K562 (cell line): Measurements from ENCODE around the gene YPEL1. TPM values are rescaled to one million over a fixed set of nuclear protein-coding genes. Genes with fewer than 3 reads are reported as not detected.

Experiments
- CHD2 ChIP-seq: IDR thresholded peaks from 2 replicates; pipeline ENCODE4 v1.6.1; 2011; ENCODE audit warnings: low read depth, low read length
- DDX20 ChIP-seq: fragments of 450-650 bp; IDR thresholded peaks from 2 replicates; pipeline ENCODE4 v1.6.1; 2016; ENCODE audit warnings: missing genetic modification characterization, low read depth, mild to moderate bottlenecking, missing compliant biosample characterization, moderate library complexity
- ILF3 ChIP-seq: fragments of 450-650 bp; IDR thresholded peaks from 2 replicates; pipeline ENCODE4 v1.6.1; 2018; ENCODE audit warnings: antibody characterized with exemption, mild to moderate bottlenecking, moderate library complexity, borderline replicate concordance
- RBM17 ChIP-seq: fragments of 200-400 bp; formaldehyde crosslinking; IDR thresholded peaks from 2 replicates; pipeline ENCODE4 v1.6.1; 2017; ENCODE audit warnings: low read depth, mild to moderate bottlenecking, low read length, borderline replicate concordance
- SMAD3 ChIP-seq: fragments of 450-650 bp; formaldehyde crosslinking; conservative IDR thresholded peaks from 2 replicates; pipeline ENCODE4 v1.4.0; 2020; ENCODE audit warnings: mild to moderate bottlenecking
- ZNF174 ChIP-seq: fragments of 250-450 bp; sonication (Bioruptor Pico); IDR thresholded peaks from 2 replicates; pipeline ENCODE4 v1.4.0; 2020; ENCODE audit warnings: mild to moderate bottlenecking
- polyA plus RNA-seq, 8 experiments: library from polyadenylated mRNA; depleted of rRNA in 4 of 8; stranded (reverse) in 5 of 8; unstranded in 3 of 8; fragments of >200 nt; fragmentation: Nextera tagmentation in 2 of 8; fragmentation: Illumina TruSeq in 1 of 8; extraction: Ambion mirVana in 2 of 8; extraction: Trizol in 1 of 8; gene quantifications; 2 replicates each; pipeline versions ENCODE4 v1.2.1 to v1.2.3, GENCODE V29; 2011 to 2014; ENCODE audit warnings: inconsistent platforms in 1 of 8, missing spikeins in 1 of 8
- total RNA-seq, 7 experiments: library from RNA; depleted of rRNA in 6 of 7; stranded (reverse); fragments of >200 nt in 6 of 7; fragmentation: Illumina TruSeq in 2 of 7; extraction: Trizol in 2 of 7; gene quantifications; 2 replicates each; pipeline versions ENCODE4 v1.2.1 to v1.2.3, GENCODE V29; 2011 to 2021; ENCODE audit warnings: low replicate concordance in 1 of 7
- TF ChIP-seq, protein P1 (sequence below): fragments of 150-350 bp; IDR thresholded peaks from 2 replicates; pipeline ENCODE4 v1.6.1; 2014; ENCODE audit warnings: low read depth, mild to moderate bottlenecking, low read length, borderline replicate concordance
- TF ChIP-seq, protein P2 (sequence below): fragments of 250-450 bp; sonication (Bioruptor Pico); IDR thresholded peaks from 2 replicates; pipeline ENCODE4 v1.5.0; 2020; ENCODE audit warnings: mild to moderate bottlenecking, borderline replicate concordance
- TF ChIP-seq, protein P3 (sequence below): IDR thresholded peaks from 3 replicates; pipeline ENCODE4 v1.6.1; 2011; ENCODE audit warnings: borderline replicate concordance, mild to moderate bottlenecking; ENCODE audit not compliant: insufficient read length, insufficient read depth
- TF ChIP-seq, protein P4 (sequence below): fragments of 450-650 bp; formaldehyde crosslinking; IDR thresholded peaks from 2 replicates; pipeline ENCODE4 v1.4.0; 2020; ENCODE audit warnings: mild to moderate bottlenecking, moderate library complexity
- TF ChIP-seq, protein P5 (sequence below): sonication (generic); formaldehyde crosslinking; IDR thresholded peaks from 2 replicates; pipeline ENCODE4 v1.8.0; 2023; ENCODE audit warnings: missing genetic modification reagents, mild to moderate bottlenecking, borderline replicate concordance
- TF ChIP-seq, protein P6 (sequence below): IDR thresholded peaks from 2 replicates; pipeline ENCODE4 v1.6.1; 2011; ENCODE audit not compliant: insufficient read length; ENCODE audit errors: extremely low read depth

Gene YPEL1
- total and polyA plus RNA-seq, 9 of the 15 experiments (the other 6 are each of a cell fraction or from before 2014, with no cell fraction given) = 0.07 to 2.2 (median 0.46) TPM

DNA sequence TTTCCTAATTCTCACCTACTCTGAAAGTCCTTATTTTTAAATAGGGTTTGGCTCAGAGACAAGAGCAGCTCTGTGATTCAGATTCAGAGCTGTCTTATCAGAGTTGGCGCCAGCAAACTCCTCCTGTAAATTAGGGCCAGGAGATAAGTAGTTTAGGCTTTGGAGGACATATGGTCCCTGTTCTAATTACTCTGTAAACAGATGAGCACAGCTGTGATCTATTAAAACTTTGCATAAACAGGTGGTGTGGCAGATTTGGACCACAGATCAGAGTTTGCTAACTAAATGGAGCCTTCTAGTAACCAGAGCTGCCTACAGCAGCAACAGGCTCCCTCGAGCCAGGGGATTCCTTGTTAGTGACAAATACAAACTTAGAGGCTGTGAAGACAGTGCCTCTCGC lies 27.9 kb downstream of the YPEL1 start (continued):
- TF ChIP-seq, protein P1, sequence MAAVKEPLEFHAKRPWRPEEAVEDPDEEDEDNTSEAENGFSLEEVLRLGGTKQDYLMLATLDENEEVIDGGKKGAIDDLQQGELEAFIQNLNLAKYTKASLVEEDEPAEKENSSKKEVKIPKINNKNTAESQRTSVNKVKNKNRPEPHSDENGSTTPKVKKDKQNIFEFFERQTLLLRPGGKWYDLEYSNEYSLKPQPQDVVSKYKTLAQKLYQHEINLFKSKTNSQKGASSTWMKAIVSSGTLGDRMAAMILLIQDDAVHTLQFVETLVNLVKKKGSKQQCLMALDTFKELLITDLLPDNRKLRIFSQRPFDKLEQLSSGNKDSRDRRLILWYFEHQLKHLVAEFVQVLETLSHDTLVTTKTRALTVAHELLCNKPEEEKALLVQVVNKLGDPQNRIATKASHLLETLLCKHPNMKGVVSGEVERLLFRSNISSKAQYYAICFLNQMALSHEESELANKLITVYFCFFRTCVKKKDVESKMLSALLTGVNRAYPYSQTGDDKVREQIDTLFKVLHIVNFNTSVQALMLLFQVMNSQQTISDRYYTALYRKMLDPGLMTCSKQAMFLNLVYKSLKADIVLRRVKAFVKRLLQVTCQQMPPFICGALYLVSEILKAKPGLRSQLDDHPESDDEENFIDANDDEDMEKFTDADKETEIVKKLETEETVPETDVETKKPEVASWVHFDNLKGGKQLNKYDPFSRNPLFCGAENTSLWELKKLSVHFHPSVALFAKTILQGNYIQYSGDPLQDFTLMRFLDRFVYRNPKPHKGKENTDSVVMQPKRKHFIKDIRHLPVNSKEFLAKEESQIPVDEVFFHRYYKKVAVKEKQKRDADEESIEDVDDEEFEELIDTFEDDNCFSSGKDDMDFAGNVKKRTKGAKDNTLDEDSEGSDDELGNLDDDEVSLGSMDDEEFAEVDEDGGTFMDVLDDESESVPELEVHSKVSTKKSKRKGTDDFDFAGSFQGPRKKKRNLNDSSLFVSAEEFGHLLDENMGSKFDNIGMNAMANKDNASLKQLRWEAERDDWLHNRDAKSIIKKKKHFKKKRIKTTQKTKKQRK = no peak
- TF ChIP-seq ZNF174 (CRISPR knock-in tag) (no peak), ILF3 (no peak), DDX20 (tag) (no peak), CHD2 (no peak), RBM17 (no peak), SMAD3 (CRISPR knock-in tag) (no peak)
- TF ChIP-seq, protein P2, sequence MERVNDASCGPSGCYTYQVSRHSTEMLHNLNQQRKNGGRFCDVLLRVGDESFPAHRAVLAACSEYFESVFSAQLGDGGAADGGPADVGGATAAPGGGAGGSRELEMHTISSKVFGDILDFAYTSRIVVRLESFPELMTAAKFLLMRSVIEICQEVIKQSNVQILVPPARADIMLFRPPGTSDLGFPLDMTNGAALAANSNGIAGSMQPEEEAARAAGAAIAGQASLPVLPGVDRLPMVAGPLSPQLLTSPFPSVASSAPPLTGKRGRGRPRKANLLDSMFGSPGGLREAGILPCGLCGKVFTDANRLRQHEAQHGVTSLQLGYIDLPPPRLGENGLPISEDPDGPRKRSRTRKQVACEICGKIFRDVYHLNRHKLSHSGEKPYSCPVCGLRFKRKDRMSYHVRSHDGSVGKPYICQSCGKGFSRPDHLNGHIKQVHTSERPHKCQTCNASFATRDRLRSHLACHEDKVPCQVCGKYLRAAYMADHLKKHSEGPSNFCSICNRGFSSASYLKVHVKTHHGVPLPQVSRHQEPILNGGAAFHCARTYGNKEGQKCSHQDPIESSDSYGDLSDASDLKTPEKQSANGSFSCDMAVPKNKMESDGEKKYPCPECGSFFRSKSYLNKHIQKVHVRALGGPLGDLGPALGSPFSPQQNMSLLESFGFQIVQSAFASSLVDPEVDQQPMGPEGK (CRISPR knock-in tag) = no peak
- TF ChIP-seq, protein P3, sequence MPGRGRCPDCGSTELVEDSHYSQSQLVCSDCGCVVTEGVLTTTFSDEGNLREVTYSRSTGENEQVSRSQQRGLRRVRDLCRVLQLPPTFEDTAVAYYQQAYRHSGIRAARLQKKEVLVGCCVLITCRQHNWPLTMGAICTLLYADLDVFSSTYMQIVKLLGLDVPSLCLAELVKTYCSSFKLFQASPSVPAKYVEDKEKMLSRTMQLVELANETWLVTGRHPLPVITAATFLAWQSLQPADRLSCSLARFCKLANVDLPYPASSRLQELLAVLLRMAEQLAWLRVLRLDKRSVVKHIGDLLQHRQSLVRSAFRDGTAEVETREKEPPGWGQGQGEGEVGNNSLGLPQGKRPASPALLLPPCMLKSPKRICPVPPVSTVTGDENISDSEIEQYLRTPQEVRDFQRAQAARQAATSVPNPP = no peak
- TF ChIP-seq, protein P4, sequence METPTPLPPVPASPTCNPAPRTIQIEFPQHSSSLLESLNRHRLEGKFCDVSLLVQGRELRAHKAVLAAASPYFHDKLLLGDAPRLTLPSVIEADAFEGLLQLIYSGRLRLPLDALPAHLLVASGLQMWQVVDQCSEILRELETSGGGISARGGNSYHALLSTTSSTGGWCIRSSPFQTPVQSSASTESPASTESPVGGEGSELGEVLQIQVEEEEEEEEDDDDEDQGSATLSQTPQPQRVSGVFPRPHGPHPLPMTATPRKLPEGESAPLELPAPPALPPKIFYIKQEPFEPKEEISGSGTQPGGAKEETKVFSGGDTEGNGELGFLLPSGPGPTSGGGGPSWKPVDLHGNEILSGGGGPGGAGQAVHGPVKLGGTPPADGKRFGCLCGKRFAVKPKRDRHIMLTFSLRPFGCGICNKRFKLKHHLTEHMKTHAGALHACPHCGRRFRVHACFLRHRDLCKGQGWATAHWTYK (CRISPR knock-in tag) = no peak
- TF ChIP-seq, protein P5, sequence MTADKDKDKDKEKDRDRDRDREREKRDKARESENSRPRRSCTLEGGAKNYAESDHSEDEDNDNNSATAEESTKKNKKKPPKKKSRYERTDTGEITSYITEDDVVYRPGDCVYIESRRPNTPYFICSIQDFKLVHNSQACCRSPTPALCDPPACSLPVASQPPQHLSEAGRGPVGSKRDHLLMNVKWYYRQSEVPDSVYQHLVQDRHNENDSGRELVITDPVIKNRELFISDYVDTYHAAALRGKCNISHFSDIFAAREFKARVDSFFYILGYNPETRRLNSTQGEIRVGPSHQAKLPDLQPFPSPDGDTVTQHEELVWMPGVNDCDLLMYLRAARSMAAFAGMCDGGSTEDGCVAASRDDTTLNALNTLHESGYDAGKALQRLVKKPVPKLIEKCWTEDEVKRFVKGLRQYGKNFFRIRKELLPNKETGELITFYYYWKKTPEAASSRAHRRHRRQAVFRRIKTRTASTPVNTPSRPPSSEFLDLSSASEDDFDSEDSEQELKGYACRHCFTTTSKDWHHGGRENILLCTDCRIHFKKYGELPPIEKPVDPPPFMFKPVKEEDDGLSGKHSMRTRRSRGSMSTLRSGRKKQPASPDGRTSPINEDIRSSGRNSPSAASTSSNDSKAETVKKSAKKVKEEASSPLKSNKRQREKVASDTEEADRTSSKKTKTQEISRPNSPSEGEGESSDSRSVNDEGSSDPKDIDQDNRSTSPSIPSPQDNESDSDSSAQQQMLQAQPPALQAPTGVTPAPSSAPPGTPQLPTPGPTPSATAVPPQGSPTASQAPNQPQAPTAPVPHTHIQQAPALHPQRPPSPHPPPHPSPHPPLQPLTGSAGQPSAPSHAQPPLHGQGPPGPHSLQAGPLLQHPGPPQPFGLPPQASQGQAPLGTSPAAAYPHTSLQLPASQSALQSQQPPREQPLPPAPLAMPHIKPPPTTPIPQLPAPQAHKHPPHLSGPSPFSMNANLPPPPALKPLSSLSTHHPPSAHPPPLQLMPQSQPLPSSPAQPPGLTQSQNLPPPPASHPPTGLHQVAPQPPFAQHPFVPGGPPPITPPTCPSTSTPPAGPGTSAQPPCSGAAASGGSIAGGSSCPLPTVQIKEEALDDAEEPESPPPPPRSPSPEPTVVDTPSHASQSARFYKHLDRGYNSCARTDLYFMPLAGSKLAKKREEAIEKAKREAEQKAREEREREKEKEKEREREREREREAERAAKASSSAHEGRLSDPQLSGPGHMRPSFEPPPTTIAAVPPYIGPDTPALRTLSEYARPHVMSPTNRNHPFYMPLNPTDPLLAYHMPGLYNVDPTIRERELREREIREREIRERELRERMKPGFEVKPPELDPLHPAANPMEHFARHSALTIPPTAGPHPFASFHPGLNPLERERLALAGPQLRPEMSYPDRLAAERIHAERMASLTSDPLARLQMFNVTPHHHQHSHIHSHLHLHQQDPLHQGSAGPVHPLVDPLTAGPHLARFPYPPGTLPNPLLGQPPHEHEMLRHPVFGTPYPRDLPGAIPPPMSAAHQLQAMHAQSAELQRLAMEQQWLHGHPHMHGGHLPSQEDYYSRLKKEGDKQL (CRISPR knock-in tag) = no peak
- TF ChIP-seq, protein P6, sequence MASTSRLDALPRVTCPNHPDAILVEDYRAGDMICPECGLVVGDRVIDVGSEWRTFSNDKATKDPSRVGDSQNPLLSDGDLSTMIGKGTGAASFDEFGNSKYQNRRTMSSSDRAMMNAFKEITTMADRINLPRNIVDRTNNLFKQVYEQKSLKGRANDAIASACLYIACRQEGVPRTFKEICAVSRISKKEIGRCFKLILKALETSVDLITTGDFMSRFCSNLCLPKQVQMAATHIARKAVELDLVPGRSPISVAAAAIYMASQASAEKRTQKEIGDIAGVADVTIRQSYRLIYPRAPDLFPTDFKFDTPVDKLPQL = no peak
